Measurements from ENCODE around the gene CD1E. TPM values are rescaled to one million over a fixed set of nuclear protein-coding genes. Genes with fewer than 3 reads are reported as not detected.

CD1E gene
- total and polyA plus RNA-seq, 10 of the 15 experiments (the other 5 are each of a cell fraction or from before 2014, with no cell fraction given): 0.05 to 0.07 (median 0.05) TPM; not detected in 7

Other genes starting within 250 kb of the CD1E start
Only the 7 nearest of the 11 such genes appear.
- 0.49 and 0.56 TPM in 2 replicates for gene CD1A, start 99.5 kb upstream of the CD1E start, total RNA-seq (2014; rRNA removed)
- 0.58 and 0.69 TPM in 2 replicates for gene CD1A, start 99.5 kb upstream of the CD1E start, total RNA-seq (2014; rRNA removed; fragmentation: Illumina TruSeq; extraction: Trizol)
- 0.48 and 0.85 TPM in 2 replicates for gene CD1A, start 99.5 kb upstream of the CD1E start, total RNA-seq (2021)
- 0.26 and 0.39 TPM in 2 replicates for gene CD1A, start 99.5 kb upstream of the CD1E start, polyA plus RNA-seq (2011; rRNA removed)
- gene CD1A, start 99.5 kb upstream of the CD1E start, polyA plus RNA-seq (2014; fragmentation: Illumina TruSeq; extraction: Trizol): 1.0 and 1.1 TPM in 2 replicates
- under 1 TPM; 0.53 to 0.80 TPM for gene CD1A, start 99.5 kb upstream of the CD1E start, polyA plus RNA-seq (2014; fragmentation: Nextera tagmentation; extraction: Ambion mirVana)
- gene CD1A, start 99.5 kb upstream of the CD1E start, polyA plus RNA-seq (2014; rRNA removed): 0.40 and 0.63 TPM in 2 replicates
- gene CD1A, start 99.5 kb upstream of the CD1E start, polyA plus RNA-seq (2016; fragmentation: Nextera tagmentation; extraction: Ambion mirVana): under 1 TPM in 1 of 2 experiments, not detected in 1; 0.13 TPM
- gene CD1C, start 64.0 kb upstream of the CD1E start, total RNA-seq (2014; rRNA removed): 7.2 and 7.8 TPM in 2 replicates
- gene CD1C, start 64.0 kb upstream of the CD1E start, total RNA-seq (2014; rRNA removed; fragmentation: Illumina TruSeq; extraction: Trizol): 8.5 and 10.0 TPM in 2 replicates
- 6.0 and 8.4 TPM in 2 replicates for gene CD1C, start 64.0 kb upstream of the CD1E start, total RNA-seq (2021)
- 1.1 and 1.6 TPM in 2 replicates for gene CD1C, start 64.0 kb upstream of the CD1E start, polyA plus RNA-seq (2011; rRNA removed)
- gene CD1C, start 64.0 kb upstream of the CD1E start, polyA plus RNA-seq (2014; fragmentation: Illumina TruSeq; extraction: Trizol): 12.8 TPM in 2 replicates
- 10 to 100 TPM; 16.5 to 19.0 TPM for gene CD1C, start 64.0 kb upstream of the CD1E start, polyA plus RNA-seq (2014; fragmentation: Nextera tagmentation; extraction: Ambion mirVana)
- 10.2 and 10.5 TPM in 2 replicates for gene CD1C, start 64.0 kb upstream of the CD1E start, polyA plus RNA-seq (2014; rRNA removed)
- 1 to 10 TPM in 1 of 2 experiments, under 1 TPM in 1; 0.82 to 1.1 TPM for gene CD1C, start 64.0 kb upstream of the CD1E start, polyA plus RNA-seq (2016; fragmentation: Nextera tagmentation; extraction: Ambion mirVana)
- gene CD1B, start 22.4 kb upstream of the CD1E start, total RNA-seq (2014; rRNA removed): not detected in 2 replicates
- gene CD1B, start 22.4 kb upstream of the CD1E start, total RNA-seq (2014; rRNA removed; fragmentation: Illumina TruSeq; extraction: Trizol): not detected in 2 replicates
- not detected in 2 replicates for gene CD1B, start 22.4 kb upstream of the CD1E start, total RNA-seq (2021)
- gene CD1B, start 22.4 kb upstream of the CD1E start, polyA plus RNA-seq (2011; rRNA removed): not detected in 2 replicates
- gene CD1B, start 22.4 kb upstream of the CD1E start, polyA plus RNA-seq (2014; fragmentation: Illumina TruSeq; extraction: Trizol): not detected in 2 replicates
- gene CD1B, start 22.4 kb upstream of the CD1E start, polyA plus RNA-seq (2014; fragmentation: Nextera tagmentation; extraction: Ambion mirVana): not detected
- gene CD1B, start 22.4 kb upstream of the CD1E start, polyA plus RNA-seq (2014; rRNA removed): not detected in 2 replicates
- not detected for gene CD1B, start 22.4 kb upstream of the CD1E start, polyA plus RNA-seq (2016; fragmentation: Nextera tagmentation; extraction: Ambion mirVana)
- gene OR10T2, start 45.6 kb downstream of the CD1E start, total RNA-seq (2014; rRNA removed): not detected in 2 replicates
- not detected in 2 replicates for gene OR10T2, start 45.6 kb downstream of the CD1E start, total RNA-seq (2014; rRNA removed; fragmentation: Illumina TruSeq; extraction: Trizol)
- not detected in 2 replicates for gene OR10T2, start 45.6 kb downstream of the CD1E start, total RNA-seq (2021)
- gene OR10T2, start 45.6 kb downstream of the CD1E start, polyA plus RNA-seq (2011; rRNA removed): not detected in 2 replicates
- gene OR10T2, start 45.6 kb downstream of the CD1E start, polyA plus RNA-seq (2014; fragmentation: Illumina TruSeq; extraction: Trizol): not detected in 2 replicates
- not detected for gene OR10T2, start 45.6 kb downstream of the CD1E start, polyA plus RNA-seq (2014; fragmentation: Nextera tagmentation; extraction: Ambion mirVana)
- not detected in 2 replicates for gene OR10T2, start 45.6 kb downstream of the CD1E start, polyA plus RNA-seq (2014; rRNA removed)
- not detected for gene OR10T2, start 45.6 kb downstream of the CD1E start, polyA plus RNA-seq (2016; fragmentation: Nextera tagmentation; extraction: Ambion mirVana)
- not detected in 2 replicates for gene OR10K2, start 72.3 kb downstream of the CD1E start, total RNA-seq (2014; rRNA removed)
- not detected in 2 replicates for gene OR10K2, start 72.3 kb downstream of the CD1E start, total RNA-seq (2014; rRNA removed; fragmentation: Illumina TruSeq; extraction: Trizol)
- not detected in 2 replicates for gene OR10K2, start 72.3 kb downstream of the CD1E start, total RNA-seq (2021)
- gene OR10K2, start 72.3 kb downstream of the CD1E start, polyA plus RNA-seq (2011; rRNA removed): not detected in 2 replicates
- not detected in 2 replicates for gene OR10K2, start 72.3 kb downstream of the CD1E start, polyA plus RNA-seq (2014; fragmentation: Illumina TruSeq; extraction: Trizol)
- not detected for gene OR10K2, start 72.3 kb downstream of the CD1E start, polyA plus RNA-seq (2014; fragmentation: Nextera tagmentation; extraction: Ambion mirVana)
- not detected in 2 replicates for gene OR10K2, start 72.3 kb downstream of the CD1E start, polyA plus RNA-seq (2014; rRNA removed)
- not detected for gene OR10K2, start 72.3 kb downstream of the CD1E start, polyA plus RNA-seq (2016; fragmentation: Nextera tagmentation; extraction: Ambion mirVana)
- not detected in 2 replicates for gene OR10K1, start 107.9 kb downstream of the CD1E start, total RNA-seq (2014; rRNA removed)
- gene OR10K1, start 107.9 kb downstream of the CD1E start, total RNA-seq (2014; rRNA removed; fragmentation: Illumina TruSeq; extraction: Trizol): not detected in 2 replicates
- not detected in 2 replicates for gene OR10K1, start 107.9 kb downstream of the CD1E start, total RNA-seq (2021)
- gene OR10K1, start 107.9 kb downstream of the CD1E start, polyA plus RNA-seq (2011; rRNA removed): not detected in 2 replicates
- gene OR10K1, start 107.9 kb downstream of the CD1E start, polyA plus RNA-seq (2014; fragmentation: Illumina TruSeq; extraction: Trizol): not detected in 2 replicates
- not detected for gene OR10K1, start 107.9 kb downstream of the CD1E start, polyA plus RNA-seq (2014; fragmentation: Nextera tagmentation; extraction: Ambion mirVana)
- gene OR10K1, start 107.9 kb downstream of the CD1E start, polyA plus RNA-seq (2014; rRNA removed): not detected in 2 replicates
- gene OR10K1, start 107.9 kb downstream of the CD1E start, polyA plus RNA-seq (2016; fragmentation: Nextera tagmentation; extraction: Ambion mirVana): not detected
- gene OR10R2, start 118.3 kb downstream of the CD1E start, total RNA-seq (2014; rRNA removed): not detected in 2 replicates
- gene OR10R2, start 118.3 kb downstream of the CD1E start, total RNA-seq (2014; rRNA removed; fragmentation: Illumina TruSeq; extraction: Trizol): not detected in 2 replicates
- gene OR10R2, start 118.3 kb downstream of the CD1E start, total RNA-seq (2021): not detected in 2 replicates
- not detected in 2 replicates for gene OR10R2, start 118.3 kb downstream of the CD1E start, polyA plus RNA-seq (2011; rRNA removed)
- gene OR10R2, start 118.3 kb downstream of the CD1E start, polyA plus RNA-seq (2014; fragmentation: Illumina TruSeq; extraction: Trizol): not detected in 2 replicates
- not detected for gene OR10R2, start 118.3 kb downstream of the CD1E start, polyA plus RNA-seq (2014; fragmentation: Nextera tagmentation; extraction: Ambion mirVana)
- not detected in 2 replicates for gene OR10R2, start 118.3 kb downstream of the CD1E start, polyA plus RNA-seq (2014; rRNA removed)
- gene OR10R2, start 118.3 kb downstream of the CD1E start, polyA plus RNA-seq (2016; fragmentation: Nextera tagmentation; extraction: Ambion mirVana): not detected